HG02642 (cell line): Measurements from ENCODE around the gene GNMT.
"Not testable (repeated sequence)": the region's sequence is repeated elsewhere in the genome, so short reads cannot be mapped to it uniquely, and the experiment has no call there.

ENCODE experiments used
- ATAC-seq: cut with Tn5 transposase; IDR thresholded peaks from one replicate; pipeline ENCODE4 v1.9.1; 2021; ENCODE audit warnings: mild to moderate bottlenecking; ENCODE audit not compliant: unreplicated experiment, poor library complexity

Gene GNMT

GRCh38 chr6:42971746-42972327 lies 11.3 kb downstream of the GNMT start:
- no peak for ATAC-seq

- ATAC-seq = no peak
Observed at GRCh38 chr6:42973926-42974325, 13.4 kb downstream of the GNMT start.

- no peak for ATAC-seq
Observed at GRCh38 chr6:42974919-42975505, 14.5 kb downstream of the GNMT start.

GRCh38 chr6:42978487-42978838 lies 17.9 kb downstream of the GNMT start:
- ATAC-seq = peak; percentile 24

- peak; percentile 91 for ATAC-seq
Observed at GRCh38 chr6:42978839-42979522, 18.4 kb downstream of the GNMT start, which contains the start of gene PEX6. TSS of gene PEX6 (minus strand) at chr6:42979181. CDS start at chr6:42979150, 31 bp downstream.

GRCh38 chr6:42979523-42980177 lies 19.1 kb downstream of the GNMT start:
- peak; percentile 6 for ATAC-seq

- ATAC-seq = no peak
Observed at GRCh38 chr6:42981836-42982235, 21.3 kb downstream of the GNMT start.

GRCh38 chr6:42984001-42984923 lies 23.7 kb downstream of the GNMT start, which contains the start of gene PPP2R5D:
TSS of gene PPP2R5D (plus strand) at chr6:42984570. CDS start at chr6:42984678, 108 bp downstream.
- peak; percentile 94 for ATAC-seq

- ATAC-seq = no peak
Observed at GRCh38 chr6:42984924-42985475, 24.4 kb downstream of the GNMT start.

- no peak for ATAC-seq
Observed at GRCh38 chr6:42987533-42988451, 27.2 kb downstream of the GNMT start.

GRCh38 chr6:42988486-42989020 lies 28.0 kb downstream of the GNMT start:
- ATAC-seq = no peak

GRCh38 chr6:42989923-42990322 lies 29.4 kb downstream of the GNMT start:
- no peak for ATAC-seq

- ATAC-seq = no peak
Observed at GRCh38 chr6:42993445-42993844, 32.9 kb downstream of the GNMT start.

GRCh38 chr6:42996513-42996912 lies 36.0 kb downstream of the GNMT start:
- ATAC-seq = no peak

- ATAC-seq = not testable (repeated sequence)
Observed at GRCh38 chr6:42998205-42998604, 37.7 kb downstream of the GNMT start.

- no peak for ATAC-seq
Observed at GRCh38 chr6:43001843-43002242, 41.3 kb downstream of the GNMT start.

- ATAC-seq = no peak
Observed at GRCh38 chr6:43005844-43006243, 45.3 kb downstream of the GNMT start.

- no peak for ATAC-seq
Observed at GRCh38 chr6:43006251-43006650, 45.7 kb downstream of the GNMT start.

- no peak for ATAC-seq
Observed at GRCh38 chr6:43007126-43007525, 46.6 kb downstream of the GNMT start.
